GM18502 (cell line): ENCODE measurements around the gene KRTAP6-3.

ENCODE experiments used
- ATAC-seq: cut with Tn5 transposase; IDR thresholded peaks from one replicate; pipeline ENCODE4 v1.9.1; 2021; ENCODE audit warnings: mild to moderate bottlenecking; ENCODE audit not compliant: unreplicated experiment, poor library complexity

The KRTAP6-3 gene

GRCh38 chr21:30623362-30623761, 31.1 kb downstream of the KRTAP6-3 start:
- no peak for ATAC-seq

- ATAC-seq: no peak
Measured at GRCh38 chr21:30625449-30626165, 33.4 kb downstream of the KRTAP6-3 start.

DNA sequence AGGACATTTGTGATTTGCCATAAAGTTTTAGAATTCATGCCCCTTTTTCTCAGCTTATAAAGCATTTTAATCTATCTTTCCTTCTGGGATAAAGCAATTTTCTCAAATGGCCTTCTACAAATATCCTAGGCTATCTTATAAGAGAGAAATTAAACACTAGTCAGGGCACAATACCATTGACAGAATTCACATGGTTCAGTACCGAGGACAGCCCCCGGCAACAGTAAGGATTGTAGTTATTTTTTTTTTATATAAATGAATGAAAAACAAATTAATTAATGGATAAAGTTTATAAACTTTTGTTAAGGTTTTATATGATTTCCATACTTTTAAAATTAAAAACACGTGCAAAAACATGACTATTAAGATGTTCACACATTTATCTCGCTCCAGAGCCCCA, 35.9 kb downstream of the KRTAP6-3 start:
- no peak for ATAC-seq

DNA sequence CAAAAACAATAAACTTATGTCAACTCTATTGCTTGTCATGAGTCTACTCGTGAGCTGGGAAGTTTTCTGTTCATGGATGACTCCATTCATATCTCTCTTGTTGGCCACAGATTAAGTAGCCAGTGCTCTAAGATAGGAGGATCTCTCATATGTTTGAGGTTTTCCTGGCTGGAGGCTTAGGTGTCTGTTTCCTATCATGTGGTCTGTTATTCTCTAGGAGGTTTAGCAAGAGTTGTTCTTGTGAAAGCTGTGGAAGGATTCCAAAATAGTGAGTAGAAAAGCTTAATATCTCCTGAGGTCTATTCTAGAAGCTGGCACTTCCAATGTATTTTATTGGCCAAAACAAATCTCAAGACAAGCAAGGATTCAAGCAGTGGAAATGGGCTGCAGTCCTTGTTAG, 37.0 kb downstream of the KRTAP6-3 start:
- ATAC-seq: no peak

DNA sequence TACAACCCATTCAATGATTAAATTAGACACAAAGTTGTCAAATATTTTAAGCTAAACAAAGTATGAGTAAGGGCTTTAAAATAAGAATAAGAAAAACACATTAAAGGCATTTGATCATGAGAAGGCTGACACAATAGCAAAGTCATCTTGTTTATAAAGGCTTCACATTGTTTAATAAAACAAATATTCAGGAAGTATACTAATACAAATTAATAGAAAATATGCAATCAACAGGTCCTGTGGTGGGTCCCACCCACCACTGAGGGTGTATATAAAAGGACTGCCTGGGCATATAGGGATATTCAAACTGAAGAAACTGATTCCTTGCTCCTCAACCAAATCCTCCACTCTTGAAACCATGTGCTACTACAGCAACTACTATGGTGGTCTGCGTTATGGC, 42.7 kb downstream of the KRTAP6-3 start, which contains the start of gene KRTAP20-2:
KRTAP20-2 (plus strand) TSS at position 301 of the 400 bp plus-strand sequence; CDS start at position 359, 58 bp downstream.
- ATAC-seq: no peak

GRCh38 chr21:30638686-30639085, 46.4 kb downstream of the KRTAP6-3 start:
- no peak for ATAC-seq

GRCh38 chr21:30642564-30642963, 50.3 kb downstream of the KRTAP6-3 start, which contains the start of gene KRTAP20-3:
Gene KRTAP20-3, plus strand, starts transcription at chr21:30642864.
- no peak for ATAC-seq
